Measurements from ENCODE around the gene ENGASE.

ENGASE gene

GRCh38 chr17:79080349-79080748 lies 5.7 kb downstream of the ENGASE start:
- DNase-seq (ENCODE audit: low read depth), result no peak
- TF ChIP-seq CTCF (IDR thresholded peaks at IDR 0.05; ENCODE audit: control insufficient read depth, insufficient read depth, low read depth, low read length, missing control alignments), result no peak
- H3K4me3 ChIP-seq (ENCODE audit: control insufficient read depth, low read depth, low read length), result no peak overlapping the region

- no peak for TF ChIP-seq CTCF (IDR thresholded peaks at IDR 0.05; ENCODE audit: control insufficient read depth, insufficient read depth, low read depth, low read length, missing control alignments)
- no peak overlapping the region for H3K4me3 ChIP-seq (ENCODE audit: control insufficient read depth, low read depth, low read length)
- no peak for DNase-seq (ENCODE audit: low read depth)
These were observed 6.2 kb downstream of the ENGASE start for GRCh38 chr17:79080761-79081290.

- no peak overlapping the region for H3K4me3 ChIP-seq (ENCODE audit: control insufficient read depth, low read depth, low read length)
- TF ChIP-seq CTCF (IDR thresholded peaks at IDR 0.05; ENCODE audit: control insufficient read depth, insufficient read depth, low read depth, low read length, missing control alignments), result no peak
- no peak for DNase-seq (ENCODE audit: low read depth)
These were observed 7.1 kb downstream of the ENGASE start for GRCh38 chr17:79081571-79082276.

GRCh38 chr17:79082311-79083190 lies 7.9 kb downstream of the ENGASE start:
- H3K4me3 ChIP-seq (ENCODE audit: control insufficient read depth, low read depth, low read length), result no peak overlapping the region
- TF ChIP-seq CTCF (IDR thresholded peaks at IDR 0.05; ENCODE audit: control insufficient read depth, insufficient read depth, low read depth, low read length, missing control alignments), result peak; percentile 91
- no peak for DNase-seq (ENCODE audit: low read depth)

- H3K4me3 ChIP-seq (ENCODE audit: control insufficient read depth, low read depth, low read length), result no peak overlapping the region
- DNase-seq (ENCODE audit: low read depth), result no peak
- TF ChIP-seq CTCF (IDR thresholded peaks at IDR 0.05; ENCODE audit: control insufficient read depth, insufficient read depth, low read depth, low read length, missing control alignments), result no peak
These were observed 8.8 kb downstream of the ENGASE start for GRCh38 chr17:79083191-79083971.
